GM23338 (cell line): Measurements from ENCODE around the gene BET1. TPM values are rescaled to one million over a fixed set of nuclear protein-coding genes. Genes with fewer than 3 reads are reported as not detected.

Experiments
- ATAC-seq: fragments of 200-7000 bp; cut with Tn5 transposase; 3 replicates; pipeline ENCODE4 v1.9.1; 2020
- DNase-seq: peaks from one replicate; pipeline ENCODE4 v3.0.0-alpha.2; 2015; ENCODE audit warnings: low spot score
- H2AFZ ChIP-seq: fragments of 200-600 bp; sonication (generic); 2 replicates; pipeline ENCODE4 v1.8.0; 2016; ENCODE audit warnings: antibody characterized with exemption, mild to moderate bottlenecking, moderate library complexity
- H3F3A ChIP-seq: fragments of 200-600 bp; sonication (generic); replicated peaks from 2 replicates; pipeline ENCODE4 v1.8.0; 2017; ENCODE audit warnings: antibody characterized with exemption, mixed run types, low read depth
- H3K27ac ChIP-seq: fragments of 200-600 bp; sonication (generic); 2 replicates; pipeline ENCODE4 v1.6.1; 2016; ENCODE audit warnings: low read depth
- H3K27me3 ChIP-seq: fragments of 200-600 bp; sonication (generic); 2 replicates; pipeline ENCODE4 v1.8.0; 2016; ENCODE audit warnings: mild to moderate bottlenecking, mixed run types, moderate library complexity; ENCODE audit not compliant: insufficient read depth
- H3K36me3 ChIP-seq: fragments of 200-600 bp; sonication (generic); 2 replicates; pipeline ENCODE4 v1.8.0; 2016; ENCODE audit warnings: mild to moderate bottlenecking; ENCODE audit not compliant: insufficient read depth
- H3K4me1 ChIP-seq: fragments of 200-600 bp; sonication (generic); 2 replicates; pipeline ENCODE4 v1.8.0; 2016; ENCODE audit warnings: mild to moderate bottlenecking, moderate library complexity; ENCODE audit not compliant: insufficient read depth
- H3K4me2 ChIP-seq: fragments of 200-600 bp; sonication (generic); 2 replicates; pipeline ENCODE4 v1.7.1; 2017; ENCODE audit warnings: mixed run types
- H3K4me3 ChIP-seq: fragments of 200-600 bp; sonication (generic); 2 replicates; pipeline ENCODE4 v1.6.1; 2016; ENCODE audit warnings: mixed run types
- H3K79me2 ChIP-seq: fragments of 200-600 bp; sonication (generic); replicated peaks from 2 replicates; pipeline ENCODE4 v1.8.0; 2017; ENCODE audit warnings: mild to moderate bottlenecking; ENCODE audit not compliant: insufficient read depth
- H3K9me2 ChIP-seq: fragments of 200-600 bp; sonication (generic); 2 replicates; pipeline ENCODE4 v1.8.0; 2017; ENCODE audit not compliant: insufficient read depth
- H4K20me1 ChIP-seq: fragments of 200-600 bp; sonication (generic); replicated peaks from 2 replicates; pipeline ENCODE4 v1.8.0; 2017; ENCODE audit warnings: mild to moderate bottlenecking; ENCODE audit not compliant: insufficient read depth
- H3K27ac Mint-ChIP-seq: 2 replicates; pipeline ENCODE4 v1.8.0; 2020; ENCODE audit warnings: inconsistent platforms, mild to moderate bottlenecking, moderate library complexity, mixed read lengths
- H3K27me3 Mint-ChIP-seq: 3 replicates; pipeline ENCODE4 v1.8.0; 2022; ENCODE audit warnings: low read depth, mild to moderate bottlenecking, moderate library complexity, mixed read lengths, inconsistent platforms; ENCODE audit not compliant: insufficient read depth, poor library complexity
- H3K36me3 Mint-ChIP-seq: 3 replicates; pipeline ENCODE4 v1.8.0; 2021; ENCODE audit warnings: low read depth, mild to moderate bottlenecking, inconsistent platforms, moderate library complexity, mixed read lengths
- H3K4me1 Mint-ChIP-seq: 3 replicates; pipeline ENCODE4 v1.8.0; 2020; ENCODE audit warnings: mild to moderate bottlenecking, inconsistent platforms, mixed read lengths
- H3K4me3 Mint-ChIP-seq: 3 replicates; pipeline ENCODE4 v1.8.0; 2021; ENCODE audit warnings: moderate library complexity, mild to moderate bottlenecking, inconsistent platforms, mixed read lengths
- H3K9me3 Mint-ChIP-seq: 3 replicates; pipeline ENCODE4 v1.8.0; 2020; ENCODE audit warnings: moderate library complexity, mild to moderate bottlenecking, inconsistent platforms, mixed read lengths
- EZH2 ChIP-seq: fragments of 200-600 bp; sonication (generic); IDR thresholded peaks from one replicate; pipeline ENCODE4 v1.8.0; 2017; ENCODE audit warnings: antibody characterized with exemption, mild to moderate bottlenecking, low read depth; ENCODE audit not compliant: unreplicated experiment
- EZH2phosphoT487 ChIP-seq: fragments of 200-600 bp; sonication (generic); IDR thresholded peaks from one replicate; pipeline ENCODE4 v1.8.1; 2018; ENCODE audit warnings: antibody characterized with exemption; ENCODE audit not compliant: unreplicated experiment
- NANOG ChIP-seq: IDR thresholded peaks from 2 replicates; pipeline ENCODE4 v1.6.1; 2016; ENCODE audit warnings: antibody characterized with exemption, borderline replicate concordance
- POLR2AphosphoS5 ChIP-seq: IDR thresholded peaks from 2 replicates; pipeline ENCODE4 v1.6.1; 2016; ENCODE audit warnings: antibody characterized with exemption, low read depth
- STAT1 ChIP-seq: IDR thresholded peaks from one replicate; pipeline ENCODE4 v1.6.1; 2016; ENCODE audit warnings: antibody characterized with exemption; ENCODE audit not compliant: unreplicated experiment
- ZNF462 ChIP-seq: fragments of 250-450 bp; sonication (Bioruptor Pico); IDR thresholded peaks from 2 replicates; pipeline ENCODE4 v1.5.0; 2020; ENCODE audit warnings: mild to moderate bottlenecking, moderate library complexity
- polyA plus RNA-seq: library from polyadenylated mRNA; unstranded; fragments of >200 nt; fragmentation: Nextera tagmentation; extraction: Ambion mirVana; gene quantifications from 2 replicates; pipeline ENCODE4 v1.2.1, GENCODE V29; 2016
- total RNA-seq: library from RNA; depleted of rRNA; stranded (reverse); fragments of >200 nt; shearing (Covaris generic); gene quantifications from 2 replicates; pipeline ENCODE4 v1.2.3, GENCODE V29; 2014
- TF ChIP-seq, protein P1 (sequence below): IDR thresholded peaks from 2 replicates; pipeline ENCODE4 v1.6.1; 2016; ENCODE audit warnings: antibody characterized with exemption

BET1 gene
- total and polyA plus RNA-seq, 2 experiments from 2014 or later: 42.2 to 69.2 TPM

DNA sequence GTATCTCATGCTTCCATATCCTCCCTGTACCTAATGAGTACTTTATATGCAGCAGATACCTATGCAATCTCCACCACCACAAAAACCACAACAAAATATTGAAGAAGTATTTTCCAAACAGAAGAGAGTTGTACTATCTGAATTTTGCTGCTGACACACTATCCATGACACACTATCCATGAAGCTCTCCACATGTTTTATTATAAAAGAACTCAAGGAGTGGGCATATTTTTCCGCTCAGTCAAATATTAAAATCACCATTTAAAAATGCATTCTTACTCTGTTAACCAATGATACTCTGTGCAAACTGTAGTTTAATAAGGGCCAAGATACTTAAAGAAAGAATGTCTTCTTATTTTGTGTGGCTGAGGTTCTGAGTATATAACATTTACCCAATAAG is 2.8 kb downstream of the BET1 start:
- H3K4me1 Mint-ChIP-seq: peaks cover 14% of the 10 kb centered on the region; the same call in 2 of the 3 replicates
- Histone ChIP-seq H3K4me3 (no peak overlapping the region), H3K36me3 (no peaks in the 10 kb centered on the region), H3F3A (no peaks in the 10 kb centered on the region), H3K4me1 (peaks cover 11% of the 10 kb centered on the region), H4K20me1 (no peaks in the 10 kb centered on the region), H3K27ac (no peak overlapping the region), H3K79me2 (peaks cover 54% of the 10 kb centered on the region), H3K9me2 (no peaks in the 10 kb centered on the region), H3K4me2 (no peak overlapping the region), H3K27me3 (no peaks in the 10 kb centered on the region), H2AFZ (no peak overlapping the region)
- no peak overlapping the region for H3K27ac Mint-ChIP-seq
- peaks cover 10% of the 10 kb centered on the region; the same call in 2 of the 3 replicates for H3K36me3 Mint-ChIP-seq
- no peaks in the 10 kb centered on the region for H3K9me3 Mint-ChIP-seq
- ATAC-seq (no peak), DNase-seq (no peak)
- TF ChIP-seq EZH2 (no peak), STAT1 (no peak), ZNF462 (CRISPR knock-in tag) (no peak), EZH2phosphoT487 (no peak), NANOG (no peak), POLR2AphosphoS5 (no peak)
- TF ChIP-seq, protein P1, sequence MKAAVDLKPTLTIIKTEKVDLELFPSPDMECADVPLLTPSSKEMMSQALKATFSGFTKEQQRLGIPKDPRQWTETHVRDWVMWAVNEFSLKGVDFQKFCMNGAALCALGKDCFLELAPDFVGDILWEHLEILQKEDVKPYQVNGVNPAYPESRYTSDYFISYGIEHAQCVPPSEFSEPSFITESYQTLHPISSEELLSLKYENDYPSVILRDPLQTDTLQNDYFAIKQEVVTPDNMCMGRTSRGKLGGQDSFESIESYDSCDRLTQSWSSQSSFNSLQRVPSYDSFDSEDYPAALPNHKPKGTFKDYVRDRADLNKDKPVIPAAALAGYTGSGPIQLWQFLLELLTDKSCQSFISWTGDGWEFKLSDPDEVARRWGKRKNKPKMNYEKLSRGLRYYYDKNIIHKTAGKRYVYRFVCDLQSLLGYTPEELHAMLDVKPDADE: no peak
- no peak overlapping the region for H3K4me3 Mint-ChIP-seq
- peaks cover 1% of the 10 kb centered on the region for H3K27me3 Mint-ChIP-seq
